SK-N-SH treated with all-trans-retinoic acid at 6 μM for 48 hours (cell line): ENCODE measurements around the gene FOXI2.

Experiments used
- ATAC-seq: fragments of 200-7000 bp; cut with Tn5 transposase; 3 replicates; pipeline ENCODE4 v1.9.1; 2020; ENCODE audit warnings: mild to moderate bottlenecking, moderate library complexity
- ARNTL ChIP-seq: fragments of 450-650 bp; formaldehyde crosslinking; IDR thresholded peaks from 2 replicates; pipeline ENCODE4 v1.5.0; 2020; ENCODE audit warnings: low read depth, mild to moderate bottlenecking, moderate library complexity, borderline replicate concordance
- CSDC2 ChIP-seq: fragments of 250-450 bp; sonication (Bioruptor Pico); IDR thresholded peaks from 2 replicates; pipeline ENCODE4 v1.5.0; 2020; ENCODE audit warnings: mild to moderate bottlenecking, moderate library complexity
- ESRRG ChIP-seq: fragments of 250-450 bp; sonication (Bioruptor Pico); IDR thresholded peaks from 2 replicates; pipeline ENCODE4 v1.6.1; 2021; ENCODE audit warnings: mild to moderate bottlenecking
- GLIS3 ChIP-seq: fragments of 250-450 bp; sonication (Bioruptor Pico); IDR thresholded peaks from 2 replicates; pipeline ENCODE4 v1.5.0; 2020; ENCODE audit warnings: mild to moderate bottlenecking, moderate library complexity
- ISL1 ChIP-seq: fragments of 250-450 bp; sonication (Bioruptor Pico); IDR thresholded peaks from 2 replicates; pipeline ENCODE4 v2.1.2; 2022; ENCODE audit warnings: mild to moderate bottlenecking, moderate library complexity
- OSR1 ChIP-seq: fragments of 250-450 bp; sonication (Bioruptor Pico); IDR thresholded peaks from 2 replicates; pipeline ENCODE4 v1.8.0; 2022; ENCODE audit warnings: moderate library complexity, mild to moderate bottlenecking, inconsistent platforms
- PPARA ChIP-seq: fragments of 250-450 bp; sonication (Bioruptor Pico); IDR thresholded peaks from 2 replicates; pipeline ENCODE4 v1.5.0; 2020; ENCODE audit warnings: mild to moderate bottlenecking, borderline replicate concordance
- SNAI2 ChIP-seq: fragments of 250-450 bp; sonication (Bioruptor Pico); IDR thresholded peaks from 2 replicates; pipeline ENCODE4 v1.5.0; 2020; ENCODE audit warnings: mild to moderate bottlenecking, moderate library complexity
- TCF4 ChIP-seq: fragments of 250-450 bp; sonication (Bioruptor Pico); IDR thresholded peaks from 2 replicates; pipeline ENCODE4 v1.8.0; 2021; ENCODE audit warnings: mild to moderate bottlenecking, moderate library complexity, borderline replicate concordance
- TOX ChIP-seq: fragments of 250-450 bp; sonication (Bioruptor Pico); IDR thresholded peaks from 2 replicates; pipeline ENCODE4 v1.8.0; 2021; ENCODE audit warnings: mild to moderate bottlenecking, moderate library complexity, borderline replicate concordance
- ZC3H10 ChIP-seq: fragments of 250-450 bp; sonication (Bioruptor Pico); IDR thresholded peaks from 2 replicates; pipeline ENCODE4 v1.5.1; 2021; ENCODE audit warnings: mild to moderate bottlenecking, moderate library complexity
- ZFP3 ChIP-seq: fragments of 250-450 bp; sonication (Bioruptor Pico); IDR thresholded peaks from 2 replicates; pipeline ENCODE4 v1.5.0; 2020; ENCODE audit warnings: mild to moderate bottlenecking, moderate library complexity
- ZFP30 ChIP-seq: fragments of 450-650 bp; formaldehyde crosslinking; IDR thresholded peaks from 2 replicates; pipeline ENCODE4 v1.5.0; 2022; ENCODE audit warnings: mild to moderate bottlenecking, moderate library complexity
- ZNF565 ChIP-seq: fragments of 450-650 bp; formaldehyde crosslinking; conservative IDR thresholded peaks from 2 replicates; pipeline ENCODE4 v1.5.0; 2020; ENCODE audit warnings: low read depth, mild to moderate bottlenecking, moderate library complexity
- ZNF70 ChIP-seq: fragments of 450-650 bp; formaldehyde crosslinking; IDR thresholded peaks from 2 replicates; pipeline ENCODE4 v1.5.0; 2020; ENCODE audit warnings: mild to moderate bottlenecking, moderate library complexity
- ZNF8 ChIP-seq: fragments of 450-650 bp; formaldehyde crosslinking; IDR thresholded peaks from 2 replicates; pipeline ENCODE4 v1.5.0; 2020; ENCODE audit warnings: mild to moderate bottlenecking, moderate library complexity
- TF ChIP-seq, protein P1 (sequence below): fragments of 250-450 bp; sonication (Bioruptor Pico); IDR thresholded peaks from 2 replicates; pipeline ENCODE4 v1.8.0; 2021; ENCODE audit warnings: low read depth, mild to moderate bottlenecking, moderate library complexity, borderline replicate concordance
- TF ChIP-seq, protein P2 (sequence below): fragments of 250-450 bp; sonication (Bioruptor Pico); IDR thresholded peaks from 2 replicates; pipeline ENCODE4 v1.5.1; 2020; ENCODE audit warnings: low read depth, mild to moderate bottlenecking, moderate library complexity
- TF ChIP-seq, protein P3 (sequence below): fragments of 250-450 bp; sonication (Bioruptor Pico); IDR thresholded peaks from 2 replicates; pipeline ENCODE4 v1.5.1; 2021; ENCODE audit warnings: mild to moderate bottlenecking, moderate library complexity
- TF ChIP-seq, protein P4 (sequence below): fragments of 250-450 bp; sonication (Bioruptor Pico); IDR thresholded peaks from 2 replicates; pipeline ENCODE4 v1.8.0; 2020; ENCODE audit warnings: mild to moderate bottlenecking, moderate library complexity, borderline replicate concordance
- TF ChIP-seq, protein P5 (sequence below): fragments of 250-450 bp; sonication (Bioruptor Pico); IDR thresholded peaks from 2 replicates; pipeline ENCODE4 v1.5.0; 2020; ENCODE audit warnings: mild to moderate bottlenecking, moderate library complexity

The FOXI2 gene

DNA sequence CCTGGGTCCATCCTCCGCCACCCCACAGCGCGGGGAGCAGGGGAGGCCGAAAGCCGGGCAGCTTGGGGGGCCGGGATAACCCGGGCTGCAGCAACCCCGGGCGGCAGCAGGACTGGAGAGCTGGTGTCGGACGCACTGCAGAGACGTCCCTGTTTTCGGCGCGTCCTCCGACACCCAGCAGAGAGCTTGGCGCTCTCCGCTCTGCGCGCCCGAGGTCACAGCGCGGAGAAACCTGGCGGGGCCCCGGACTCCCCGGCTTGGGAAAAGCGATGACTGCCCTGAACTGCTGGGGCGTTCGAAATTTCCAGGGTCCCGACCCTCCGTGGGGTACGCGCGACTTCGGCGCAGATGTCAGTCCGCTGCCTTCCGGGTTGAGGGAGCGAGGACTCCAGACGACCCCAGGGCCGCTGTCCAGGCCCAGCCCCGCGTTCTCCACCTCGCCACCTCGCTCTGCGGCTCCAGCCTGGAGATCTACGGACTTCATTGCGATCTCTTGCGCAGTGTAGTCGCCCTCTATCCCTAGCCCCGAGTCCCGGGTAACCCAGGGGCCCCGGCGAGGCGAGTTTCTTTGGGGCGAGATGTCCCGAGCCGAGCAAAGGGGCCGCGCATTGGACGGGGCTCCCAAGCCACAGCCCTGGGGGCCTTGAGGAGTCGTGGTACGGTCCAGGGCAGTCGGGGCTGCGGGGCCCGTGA is 617 bp upstream of the FOXI2 start:
- TF ChIP-seq ZNF565 (no peak), PPARA (CRISPR knock-in tag) (no peak), OSR1 (CRISPR knock-in tag) (no peak), ZC3H10 (CRISPR knock-in tag) (no peak), ZNF8 (CRISPR knock-in tag) (no peak), TOX (CRISPR knock-in tag) (no peak), ESRRG (CRISPR knock-in tag) (no peak), ZFP30 (CRISPR knock-in tag) (no peak)
- TF ChIP-seq, protein P1, sequence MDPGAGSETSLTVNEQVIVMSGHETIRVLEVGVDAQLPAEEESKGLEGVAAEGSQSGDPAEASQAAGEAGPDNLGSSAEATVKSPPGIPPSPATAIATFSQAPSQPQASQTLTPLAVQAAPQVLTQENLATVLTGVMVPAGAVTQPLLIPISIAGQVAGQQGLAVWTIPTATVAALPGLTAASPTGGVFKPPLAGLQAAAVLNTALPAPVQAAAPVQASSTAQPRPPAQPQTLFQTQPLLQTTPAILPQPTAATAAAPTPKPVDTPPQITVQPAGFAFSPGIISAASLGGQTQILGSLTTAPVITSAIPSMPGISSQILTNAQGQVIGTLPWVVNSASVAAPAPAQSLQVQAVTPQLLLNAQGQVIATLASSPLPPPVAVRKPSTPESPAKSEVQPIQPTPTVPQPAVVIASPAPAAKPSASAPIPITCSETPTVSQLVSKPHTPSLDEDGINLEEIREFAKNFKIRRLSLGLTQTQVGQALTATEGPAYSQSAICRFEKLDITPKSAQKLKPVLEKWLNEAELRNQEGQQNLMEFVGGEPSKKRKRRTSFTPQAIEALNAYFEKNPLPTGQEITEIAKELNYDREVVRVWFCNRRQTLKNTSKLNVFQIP (CRISPR knock-in tag), result no peak
- TF ChIP-seq, protein P2, sequence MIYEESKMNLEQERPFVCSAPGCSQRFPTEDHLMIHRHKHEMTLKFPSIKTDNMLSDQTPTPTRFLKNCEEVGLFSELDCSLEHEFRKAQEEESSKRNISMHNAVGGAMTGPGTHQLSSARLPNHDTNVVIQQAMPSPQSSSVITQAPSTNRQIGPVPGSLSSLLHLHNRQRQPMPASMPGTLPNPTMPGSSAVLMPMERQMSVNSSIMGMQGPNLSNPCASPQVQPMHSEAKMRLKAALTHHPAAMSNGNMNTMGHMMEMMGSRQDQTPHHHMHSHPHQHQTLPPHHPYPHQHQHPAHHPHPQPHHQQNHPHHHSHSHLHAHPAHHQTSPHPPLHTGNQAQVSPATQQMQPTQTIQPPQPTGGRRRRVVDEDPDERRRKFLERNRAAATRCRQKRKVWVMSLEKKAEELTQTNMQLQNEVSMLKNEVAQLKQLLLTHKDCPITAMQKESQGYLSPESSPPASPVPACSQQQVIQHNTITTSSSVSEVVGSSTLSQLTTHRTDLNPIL, result no peak
- TF ChIP-seq, protein P3, sequence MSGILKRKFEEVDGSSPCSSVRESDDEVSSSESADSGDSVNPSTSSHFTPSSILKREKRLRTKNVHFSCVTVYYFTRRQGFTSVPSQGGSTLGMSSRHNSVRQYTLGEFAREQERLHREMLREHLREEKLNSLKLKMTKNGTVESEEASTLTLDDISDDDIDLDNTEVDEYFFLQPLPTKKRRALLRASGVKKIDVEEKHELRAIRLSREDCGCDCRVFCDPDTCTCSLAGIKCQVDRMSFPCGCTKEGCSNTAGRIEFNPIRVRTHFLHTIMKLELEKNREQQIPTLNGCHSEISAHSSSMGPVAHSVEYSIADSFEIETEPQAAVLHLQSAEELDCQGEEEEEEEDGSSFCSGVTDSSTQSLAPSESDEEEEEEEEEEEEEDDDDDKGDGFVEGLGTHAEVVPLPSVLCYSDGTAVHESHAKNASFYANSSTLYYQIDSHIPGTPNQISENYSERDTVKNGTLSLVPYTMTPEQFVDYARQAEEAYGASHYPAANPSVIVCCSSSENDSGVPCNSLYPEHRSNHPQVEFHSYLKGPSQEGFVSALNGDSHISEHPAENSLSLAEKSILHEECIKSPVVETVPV, result no peak
- TF ChIP-seq, protein P4, sequence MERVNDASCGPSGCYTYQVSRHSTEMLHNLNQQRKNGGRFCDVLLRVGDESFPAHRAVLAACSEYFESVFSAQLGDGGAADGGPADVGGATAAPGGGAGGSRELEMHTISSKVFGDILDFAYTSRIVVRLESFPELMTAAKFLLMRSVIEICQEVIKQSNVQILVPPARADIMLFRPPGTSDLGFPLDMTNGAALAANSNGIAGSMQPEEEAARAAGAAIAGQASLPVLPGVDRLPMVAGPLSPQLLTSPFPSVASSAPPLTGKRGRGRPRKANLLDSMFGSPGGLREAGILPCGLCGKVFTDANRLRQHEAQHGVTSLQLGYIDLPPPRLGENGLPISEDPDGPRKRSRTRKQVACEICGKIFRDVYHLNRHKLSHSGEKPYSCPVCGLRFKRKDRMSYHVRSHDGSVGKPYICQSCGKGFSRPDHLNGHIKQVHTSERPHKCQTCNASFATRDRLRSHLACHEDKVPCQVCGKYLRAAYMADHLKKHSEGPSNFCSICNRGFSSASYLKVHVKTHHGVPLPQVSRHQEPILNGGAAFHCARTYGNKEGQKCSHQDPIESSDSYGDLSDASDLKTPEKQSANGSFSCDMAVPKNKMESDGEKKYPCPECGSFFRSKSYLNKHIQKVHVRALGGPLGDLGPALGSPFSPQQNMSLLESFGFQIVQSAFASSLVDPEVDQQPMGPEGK (CRISPR knock-in tag), result no peak
- TF ChIP-seq, all 23 proteins: peak for 0
- ATAC-seq, result no peak

DNA sequence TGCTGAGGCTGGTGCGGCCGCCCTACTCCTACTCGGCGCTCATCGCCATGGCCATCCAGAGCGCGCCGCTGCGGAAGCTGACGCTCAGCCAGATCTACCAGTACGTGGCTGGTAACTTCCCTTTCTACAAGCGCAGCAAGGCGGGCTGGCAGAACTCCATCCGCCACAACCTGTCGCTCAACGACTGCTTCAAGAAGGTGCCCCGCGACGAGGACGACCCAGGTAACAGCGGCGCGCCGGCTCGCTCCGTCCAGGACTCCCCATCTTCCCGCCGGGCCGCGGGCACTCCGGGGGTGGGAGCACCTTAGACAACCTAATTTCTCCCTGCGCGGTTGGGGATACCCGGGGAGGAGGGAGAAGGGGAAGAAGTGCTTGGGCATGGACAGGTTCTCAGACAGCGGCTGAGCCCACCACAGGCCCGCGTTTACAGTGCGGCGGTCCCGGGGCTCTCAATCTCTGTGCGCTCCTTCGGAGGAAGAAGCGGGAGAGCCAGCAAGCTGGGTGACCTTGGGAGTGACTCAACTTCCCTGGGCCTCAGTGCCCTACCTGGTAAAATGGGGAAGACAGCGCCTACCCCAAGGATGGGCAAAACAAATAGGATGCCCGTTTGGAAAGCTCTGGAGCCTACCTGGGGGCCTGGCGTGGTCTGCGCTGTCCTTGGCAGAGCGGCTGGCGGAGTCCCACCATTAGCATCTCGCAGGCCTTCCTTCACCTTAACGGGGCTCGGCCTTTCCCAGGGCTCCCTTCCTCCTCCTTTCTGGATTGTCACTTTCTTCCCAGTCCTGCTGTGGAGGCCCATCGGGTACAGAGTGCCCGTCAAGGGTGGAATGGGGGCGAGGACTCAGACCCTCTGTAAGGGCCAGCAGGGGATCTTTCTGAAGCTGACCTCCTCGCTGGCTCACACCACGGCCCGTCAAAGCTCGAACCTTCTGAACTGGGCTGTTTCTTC is 852 bp downstream of the FOXI2 start:
- no peak for ATAC-seq
- TF ChIP-seq SNAI2 (CRISPR knock-in tag) (no peak), ZNF8 (CRISPR knock-in tag) (no peak), ISL1 (CRISPR knock-in tag) (no peak), ZFP30 (CRISPR knock-in tag) (no peak), ARNTL (CRISPR knock-in tag) (no peak), TCF4 (CRISPR knock-in tag) (no peak), ZNF70 (CRISPR knock-in tag) (no peak), ESRRG (CRISPR knock-in tag) (no peak), GLIS3 (no peak), ZC3H10 (CRISPR knock-in tag) (no peak), OSR1 (CRISPR knock-in tag) (no peak), ZFP3 (CRISPR knock-in tag) (no peak), ZNF565 (no peak), TOX (CRISPR knock-in tag) (no peak), CSDC2 (CRISPR knock-in tag) (no peak), PPARA (CRISPR knock-in tag) (no peak)
- TF ChIP-seq, protein P5, sequence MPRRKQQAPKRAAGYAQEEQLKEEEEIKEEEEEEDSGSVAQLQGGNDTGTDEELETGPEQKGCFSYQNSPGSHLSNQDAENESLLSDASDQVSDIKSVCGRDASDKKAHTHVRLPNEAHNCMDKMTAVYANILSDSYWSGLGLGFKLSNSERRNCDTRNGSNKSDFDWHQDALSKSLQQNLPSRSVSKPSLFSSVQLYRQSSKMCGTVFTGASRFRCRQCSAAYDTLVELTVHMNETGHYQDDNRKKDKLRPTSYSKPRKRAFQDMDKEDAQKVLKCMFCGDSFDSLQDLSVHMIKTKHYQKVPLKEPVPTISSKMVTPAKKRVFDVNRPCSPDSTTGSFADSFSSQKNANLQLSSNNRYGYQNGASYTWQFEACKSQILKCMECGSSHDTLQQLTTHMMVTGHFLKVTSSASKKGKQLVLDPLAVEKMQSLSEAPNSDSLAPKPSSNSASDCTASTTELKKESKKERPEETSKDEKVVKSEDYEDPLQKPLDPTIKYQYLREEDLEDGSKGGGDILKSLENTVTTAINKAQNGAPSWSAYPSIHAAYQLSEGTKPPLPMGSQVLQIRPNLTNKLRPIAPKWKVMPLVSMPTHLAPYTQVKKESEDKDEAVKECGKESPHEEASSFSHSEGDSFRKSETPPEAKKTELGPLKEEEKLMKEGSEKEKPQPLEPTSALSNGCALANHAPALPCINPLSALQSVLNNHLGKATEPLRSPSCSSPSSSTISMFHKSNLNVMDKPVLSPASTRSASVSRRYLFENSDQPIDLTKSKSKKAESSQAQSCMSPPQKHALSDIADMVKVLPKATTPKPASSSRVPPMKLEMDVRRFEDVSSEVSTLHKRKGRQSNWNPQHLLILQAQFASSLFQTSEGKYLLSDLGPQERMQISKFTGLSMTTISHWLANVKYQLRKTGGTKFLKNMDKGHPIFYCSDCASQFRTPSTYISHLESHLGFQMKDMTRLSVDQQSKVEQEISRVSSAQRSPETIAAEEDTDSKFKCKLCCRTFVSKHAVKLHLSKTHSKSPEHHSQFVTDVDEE (CRISPR knock-in tag), result no peak
- TF ChIP-seq, protein P4 (CRISPR knock-in tag), result no peak
- TF ChIP-seq, protein P1 (CRISPR knock-in tag), result no peak
